Activated T-helper 9 cell treated with anti-CD3 and anti-CD28 coated beads, Interleukin-2, amount 50 U/mL, for 16 hours (primary cell): ENCODE data around the gene TRIM32.
"Not testable (repeated sequence)": the region's sequence is repeated elsewhere in the genome, so short reads cannot be mapped to it uniquely, and the experiment has no call there.

ENCODE experiments used
- DNase-seq: peaks from one replicate; pipeline ENCODE4 v3.0.0-alpha.2; 2020; ENCODE audit warnings: low read depth

TRIM32 gene

DNA sequence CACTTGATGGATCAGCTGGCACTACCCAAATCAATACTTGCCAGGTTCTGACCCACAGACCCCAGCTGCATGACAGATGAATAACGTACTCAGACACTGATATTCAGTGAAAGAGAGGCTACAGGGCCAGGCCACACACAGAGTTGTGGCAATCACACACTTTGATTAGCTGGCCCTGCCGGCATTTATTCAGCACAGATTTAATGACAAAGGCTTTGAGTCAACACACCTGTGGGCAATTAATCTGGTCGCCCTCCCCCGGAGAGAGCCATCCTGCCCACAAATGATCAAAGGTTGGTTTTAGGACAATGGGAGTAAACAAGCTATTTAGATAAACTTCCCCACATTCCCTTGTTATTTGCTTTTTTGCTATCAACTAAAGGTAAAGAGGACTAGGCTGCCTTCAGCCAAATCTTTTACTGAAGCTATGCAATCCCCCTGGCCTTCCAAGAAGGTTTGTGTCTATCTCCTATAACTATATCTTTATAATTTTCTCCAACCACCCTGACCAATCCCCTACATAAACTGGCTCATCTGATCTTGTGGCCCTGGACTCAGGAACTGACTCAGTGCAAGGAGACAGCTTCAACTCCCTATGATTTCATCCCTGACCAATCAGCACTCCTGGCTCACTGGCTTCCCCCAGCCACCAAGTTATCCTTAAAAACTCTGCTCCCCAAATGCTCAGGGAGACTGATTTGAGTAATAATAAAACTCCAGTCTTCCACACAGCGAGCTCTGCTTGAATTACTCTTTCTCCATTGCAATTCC lies 12.7 kb upstream of the TRIM32 start:
- no peak for DNase-seq

DNA sequence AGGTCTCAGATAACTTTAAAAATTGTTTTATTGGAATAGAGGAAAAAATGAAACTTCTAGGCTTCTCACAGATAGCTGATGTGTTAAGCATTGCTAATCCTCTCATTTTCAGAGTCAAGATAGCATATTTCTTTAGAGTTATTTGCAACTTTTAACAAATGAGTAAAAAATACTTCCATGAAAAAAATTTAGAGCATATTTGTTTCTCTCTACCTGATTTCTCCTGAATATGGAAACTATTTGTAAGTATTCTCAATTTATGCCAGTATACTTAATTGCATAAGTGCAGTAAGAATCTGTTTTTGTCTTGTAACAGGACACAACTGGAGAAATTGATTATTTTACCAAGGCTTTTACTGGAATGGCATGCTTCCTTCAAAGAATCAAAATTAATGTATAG lies 3.6 kb upstream of the TRIM32 start:
- no peak for DNase-seq

DNA sequence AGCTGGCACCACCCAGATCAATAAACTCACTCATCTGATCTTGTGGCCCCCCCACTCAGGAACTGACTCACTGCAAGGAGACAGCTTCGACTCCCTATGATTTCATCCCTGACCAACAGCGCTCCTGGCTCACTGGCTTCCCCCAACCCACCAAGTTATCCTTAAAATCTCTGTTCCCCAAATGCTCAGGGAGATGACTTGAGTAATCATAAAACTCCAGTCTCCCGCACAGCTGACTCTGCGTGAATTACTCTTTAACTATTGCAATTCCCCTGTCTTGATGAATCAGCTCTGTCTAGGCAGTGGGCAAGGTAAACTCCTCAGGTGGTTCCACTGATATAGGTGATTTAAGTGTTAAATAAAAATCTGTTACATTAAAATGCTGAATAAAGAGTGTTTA lies 1.9 kb upstream of the TRIM32 start:
- no peak for DNase-seq

- no peak for DNase-seq
Observed at GRCh38 chr9:116686135-116686534, 970 bp upstream of the TRIM32 start.

GRCh38 chr9:116686693-116687073 lies 422 bp upstream of the TRIM32 start:
- DNase-seq, result no peak

DNA sequence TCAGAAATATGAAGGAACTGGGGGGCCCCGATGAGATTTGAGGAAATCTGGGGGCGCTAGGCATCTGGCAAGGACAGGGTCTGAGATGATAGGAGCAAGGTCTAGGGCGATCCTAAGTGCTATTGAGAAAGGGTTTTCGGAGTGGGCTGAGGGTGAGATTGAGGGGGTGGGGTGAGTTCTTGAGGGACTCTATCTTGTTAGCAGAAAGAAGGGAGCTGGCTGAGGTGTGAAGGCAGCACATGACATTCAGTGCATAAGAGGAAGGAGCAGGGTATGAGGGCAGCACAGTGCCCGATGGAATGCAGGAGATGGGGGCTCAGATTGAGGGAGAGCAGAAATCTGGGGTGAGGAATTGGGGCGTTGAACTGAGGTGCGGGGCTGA lies 640 bp downstream of the TRIM32 start:
- DNase-seq, result no peak

GRCh38 chr9:116688806-116689485 lies 1.8 kb downstream of the TRIM32 start:
- DNase-seq, result no peak

- DNase-seq, result no peak
Observed at GRCh38 chr9:116689486-116690032, 2.5 kb downstream of the TRIM32 start.

GRCh38 chr9:116690805-116691204 lies 3.7 kb downstream of the TRIM32 start:
- DNase-seq, result not testable (repeated sequence)

DNA sequence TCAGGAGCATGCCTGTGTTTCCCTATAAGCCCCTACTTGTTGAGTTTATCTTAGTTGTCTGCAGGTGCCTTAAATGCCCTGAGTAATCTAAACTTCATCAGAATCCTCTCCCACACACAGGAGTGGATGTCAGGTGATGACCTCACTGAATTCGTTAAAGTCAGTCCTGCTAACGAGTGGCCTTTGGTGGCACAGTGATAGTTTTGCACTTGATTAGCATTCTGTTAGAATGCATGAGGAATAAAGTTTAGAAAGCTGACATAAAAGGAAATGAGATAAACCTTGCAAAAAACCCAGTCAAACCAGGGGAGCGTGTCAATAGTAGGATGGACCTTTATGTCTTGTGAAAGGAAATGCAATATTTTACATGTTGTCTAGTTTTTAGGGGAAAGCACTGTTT lies 4.5 kb downstream of the TRIM32 start:
- no peak for DNase-seq

DNA sequence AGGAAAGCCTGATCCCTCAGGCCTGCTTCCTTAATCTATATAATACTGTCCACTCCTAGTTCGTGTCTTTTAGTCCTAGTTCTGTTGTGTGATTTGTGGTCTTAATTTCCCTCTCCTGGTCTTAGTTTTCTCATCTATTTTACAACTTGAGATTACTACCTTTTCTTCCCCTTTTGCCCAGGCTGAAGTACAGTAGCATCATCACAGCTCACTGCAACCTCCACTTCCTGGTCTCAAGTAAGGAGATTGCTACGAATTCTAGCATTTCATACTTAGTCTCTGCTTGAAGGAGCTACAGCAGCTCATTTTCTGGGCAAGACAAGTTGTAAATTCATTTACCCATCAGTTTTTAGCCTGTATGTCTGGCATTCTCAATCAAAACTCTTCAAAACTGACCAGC lies 5.5 kb downstream of the TRIM32 start:
- DNase-seq, result no peak

- no peak for DNase-seq
Observed at GRCh38 chr9:116693233-116693731, 6.2 kb downstream of the TRIM32 start.

GRCh38 chr9:116694785-116695291 lies 7.7 kb downstream of the TRIM32 start:
- DNase-seq, result no peak

DNA sequence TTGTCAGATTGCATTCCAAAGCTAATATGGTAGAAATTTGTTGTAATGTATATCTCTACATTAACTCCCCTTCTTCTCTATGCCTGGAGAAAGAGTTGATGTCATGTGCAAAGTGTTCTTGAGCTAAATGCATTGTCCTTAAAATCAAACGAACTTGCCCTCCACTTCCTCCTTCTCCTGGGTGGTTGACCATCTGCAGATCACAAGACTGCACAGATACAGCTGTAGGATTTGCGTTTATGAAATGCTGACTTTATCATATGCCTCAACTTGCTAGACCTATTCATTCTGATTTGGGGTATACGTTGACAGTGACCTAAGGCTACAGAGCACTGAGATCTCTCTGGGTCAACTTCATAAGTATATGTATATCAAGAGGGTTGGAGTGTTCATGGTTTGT lies 8.3 kb downstream of the TRIM32 start:
- DNase-seq, result no peak

DNA sequence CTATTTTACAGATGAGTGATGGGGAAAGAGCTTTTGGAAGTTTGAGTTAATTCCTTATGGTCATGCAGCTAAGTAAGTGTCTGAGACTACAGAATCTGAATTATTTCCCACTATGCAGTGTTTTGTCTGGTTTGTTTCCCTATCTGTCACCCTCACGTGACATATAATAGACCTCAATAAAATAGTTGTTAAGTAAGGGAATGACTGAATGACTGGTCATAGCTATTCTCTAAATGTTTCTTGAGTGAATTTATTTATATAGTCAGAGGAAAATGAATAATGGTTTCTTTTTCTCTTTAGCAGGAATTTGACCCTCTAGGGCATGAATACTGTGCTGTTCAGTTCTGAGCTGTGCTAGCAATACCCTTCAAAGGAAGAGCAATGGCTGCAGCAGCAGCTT lies 10.3 kb downstream of the TRIM32 start:
- no peak for DNase-seq

GRCh38 chr9:116697887-116698286 lies 10.8 kb downstream of the TRIM32 start:
- DNase-seq, result no peak

DNA sequence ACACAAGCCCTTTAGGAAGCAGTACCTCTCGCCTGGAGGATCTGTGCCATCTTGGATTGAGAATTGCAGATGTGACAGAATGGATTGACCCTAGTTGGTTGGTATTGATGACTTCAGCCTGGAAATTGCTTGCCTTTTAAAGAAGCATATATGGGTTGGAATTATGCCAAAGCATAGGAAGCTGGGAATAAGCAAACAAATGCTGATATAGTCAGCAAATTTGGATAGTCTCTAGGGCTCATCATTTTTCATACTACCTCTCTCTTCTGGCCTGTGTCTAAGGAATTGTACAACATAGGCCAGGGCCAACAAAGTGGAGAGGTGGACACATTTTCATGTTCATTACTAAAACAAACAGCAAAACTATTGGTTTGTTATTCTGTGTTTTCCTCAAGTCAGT lies 13.2 kb downstream of the TRIM32 start:
- DNase-seq, result no peak

DNA sequence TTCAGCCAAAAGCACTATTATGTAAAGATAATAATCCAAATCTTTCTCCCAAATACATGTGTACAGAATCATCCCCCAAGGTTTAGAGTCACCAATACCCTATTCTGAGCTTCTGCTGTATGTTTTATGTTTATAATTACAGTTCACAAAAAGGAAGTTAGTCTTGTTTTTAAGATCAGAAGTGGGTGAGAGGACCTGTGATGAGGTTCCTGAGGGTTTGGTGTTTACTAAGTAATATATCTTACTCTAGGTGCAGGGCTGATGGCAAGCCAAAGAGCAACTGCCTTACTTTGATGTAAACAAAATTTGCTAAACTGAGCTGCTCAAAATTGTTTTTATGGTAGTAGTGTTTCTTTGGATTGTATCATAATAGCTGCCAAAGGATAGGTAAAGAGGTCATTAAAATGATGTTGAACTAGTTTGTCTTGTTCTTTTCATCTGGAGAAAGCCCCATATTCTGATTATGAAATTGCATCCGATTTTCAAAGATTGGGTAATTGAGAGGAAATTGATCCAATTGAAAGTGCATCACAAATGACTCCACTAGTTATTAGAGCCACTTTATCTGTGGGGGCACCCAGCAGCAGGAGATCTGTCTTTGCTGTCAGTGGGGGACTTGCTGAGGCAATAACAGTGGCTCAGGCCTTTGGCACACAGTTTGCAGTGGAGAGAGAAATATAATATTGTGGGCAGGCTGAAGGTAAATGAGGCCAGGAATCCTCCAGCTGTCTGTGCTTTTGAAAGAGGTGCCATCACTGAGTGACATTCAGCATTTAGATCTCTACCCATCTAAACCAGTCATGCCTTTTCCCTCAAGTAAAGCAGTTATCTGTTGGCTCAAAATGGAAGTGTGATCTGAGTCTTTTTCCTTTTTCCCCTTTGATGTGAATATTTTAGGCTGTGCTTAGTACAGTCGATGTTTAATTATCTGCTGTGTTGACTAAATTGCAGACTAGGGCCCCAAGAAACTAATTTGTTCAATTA lies 14.1 kb downstream of the TRIM32 start:
- no peak for DNase-seq

DNA sequence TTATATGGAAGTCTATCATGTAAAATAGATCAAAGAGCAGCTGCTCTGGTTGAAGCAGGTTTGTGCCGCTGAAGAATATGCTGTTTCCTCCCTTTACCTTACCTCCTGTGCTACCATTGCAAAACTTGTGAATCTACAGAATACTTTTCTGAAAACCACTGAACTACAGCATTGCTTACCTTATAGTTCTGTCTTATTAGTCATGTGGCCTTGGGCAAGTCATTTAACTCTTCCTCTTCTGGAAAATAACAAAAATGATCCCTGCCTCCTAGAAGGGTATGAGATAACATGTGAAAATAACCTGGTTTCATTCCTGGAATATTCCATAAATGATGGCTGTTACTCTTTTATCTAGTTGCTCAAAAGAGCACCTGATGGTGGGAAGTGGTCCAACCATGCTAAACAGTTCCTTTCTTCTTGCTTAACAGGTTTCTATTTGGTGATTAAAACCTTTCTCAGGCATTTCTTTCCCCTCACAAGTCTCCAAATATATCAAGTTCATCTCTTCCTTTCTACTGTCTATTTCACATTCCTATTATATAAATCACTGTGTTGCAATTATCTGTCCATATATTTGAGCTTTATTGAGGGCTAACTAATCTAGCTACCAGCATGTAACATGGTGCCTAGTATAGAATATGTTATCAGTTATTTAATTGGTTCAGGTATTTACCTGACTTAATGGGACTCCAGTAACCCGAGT lies 15.0 kb downstream of the TRIM32 start:
- DNase-seq, result no peak

GRCh38 chr9:116703634-116704033 lies 16.5 kb downstream of the TRIM32 start:
- no peak for DNase-seq

- DNase-seq, result no peak
Observed at GRCh38 chr9:116704470-116704869, 17.4 kb downstream of the TRIM32 start.
